PC-9 (cell line): ENCODE results near the gene TULP4. TPM values are rescaled to one million over a fixed set of nuclear protein-coding genes. Genes with fewer than 3 reads are reported as not detected.

Source experiments
- BruUV-seq: library from RNA; stranded (reverse); fragments of 400-500 nt; replicated peaks from 2 replicates; lab custom pipeline; 2021; lab: Mats Ljungman, UMichigan
- CTCF ChIA-PET: fragments of 300-600 bp; sonication (Branson Sonifier 250); formaldehyde crosslinking; loops from one replicate; lab custom pipeline; 2022; ENCODE audit warnings: antibody characterized with exemption; lab: Charles Lee
- POLR2A ChIA-PET: fragments of 300-600 bp; sonication (Branson Sonifier 250); formaldehyde crosslinking; loops from one replicate; lab custom pipeline; 2022; ENCODE audit warnings: antibody characterized with exemption; ENCODE audit not compliant: unreplicated experiment; lab: Charles Lee
- DNase-seq, 2 experiments: peaks; one replicate each; pipeline versions ENCODE4 v3.0.0 to v3.0.0-alpha.2; 2015 to 2022; ENCODE audit warnings: mixed read lengths in 1 of 2
- H2AFZ ChIP-seq: fragments of 200-600 bp; sonication (generic); 2 replicates; pipeline ENCODE4 v1.8.1; 2017; ENCODE audit warnings: antibody characterized with exemption
- H3F3A ChIP-seq: fragments of 200-600 bp; sonication (generic); 2 replicates; pipeline ENCODE4 v1.8.1; 2017; ENCODE audit warnings: antibody characterized with exemption, mild to moderate bottlenecking, low read depth; ENCODE audit not compliant: insufficient read depth
- H3K27ac ChIP-seq: fragments of 200-600 bp; sonication (generic); 2 replicates; pipeline ENCODE4 v1.6.1; 2016; ENCODE audit warnings: mixed run types
- H3K27me3 ChIP-seq: fragments of 200-600 bp; sonication (generic); 2 replicates; pipeline ENCODE4 v1.6.1; 2016; ENCODE audit warnings: low read depth, mixed run types; ENCODE audit not compliant: insufficient read depth
- H3K36me3 ChIP-seq: fragments of 200-600 bp; sonication (generic); 2 replicates; pipeline ENCODE4 v1.6.1; 2016; ENCODE audit warnings: low read depth, mixed run types
- H3K4me1 ChIP-seq: fragments of 200-600 bp; sonication (generic); replicated peaks from 2 replicates; pipeline ENCODE4 v1.6.1; 2016; ENCODE audit warnings: mixed run types; ENCODE audit not compliant: insufficient read depth
- H3K4me2 ChIP-seq: fragments of 200-600 bp; sonication (generic); 2 replicates; pipeline ENCODE4 v1.6.1; 2017; ENCODE audit warnings: mixed run types
- H3K4me3 ChIP-seq: fragments of 200-600 bp; sonication (generic); 2 replicates; pipeline ENCODE4 v1.6.1; 2016; ENCODE audit warnings: mixed run types
- H3K79me2 ChIP-seq: fragments of 200-600 bp; sonication (generic); 2 replicates; pipeline ENCODE4 v1.6.1; 2017; ENCODE audit warnings: low read depth, mixed run types
- H3K9me2 ChIP-seq: fragments of 200-600 bp; sonication (generic); 2 replicates; pipeline ENCODE4 v1.8.1; 2017; ENCODE audit warnings: mild to moderate bottlenecking; ENCODE audit not compliant: insufficient read depth
- H3K9me3 ChIP-seq: fragments of 200-600 bp; sonication (generic); 2 replicates; pipeline ENCODE4 v1.8.1; 2016; ENCODE audit warnings: low read depth; ENCODE audit not compliant: insufficient read depth
- H4K20me1 ChIP-seq: fragments of 200-600 bp; sonication (generic); 2 replicates; pipeline ENCODE4 v1.8.1; 2017; ENCODE audit not compliant: insufficient read depth
- CTCF ChIP-seq: fragments of 200-600 bp; sonication (generic); conservative IDR thresholded peaks from 2 replicates; pipeline ENCODE4 v1.6.1; 2017; ENCODE audit warnings: mixed run types, antibody characterized with exemption, mild to moderate bottlenecking, moderate library complexity
- EZH2 ChIP-seq: fragments of 200-600 bp; sonication (generic); IDR thresholded peaks from 2 replicates; pipeline ENCODE4 v1.8.0; 2017; ENCODE audit warnings: antibody characterized with exemption, low read depth
- intact Hi-C: fragments of 100-400 bp; cut with micrococcal nuclease; formaldehyde crosslinking; loops from one replicate; pipeline ENCODE4 v1.10.0; 2022; ENCODE audit not compliant: unreplicated experiment
- total RNA-seq: library from RNA; stranded (reverse); gene quantifications from 2 replicates; pipeline ENCODE4 v1.2.3, GENCODE V29; 2021

Gene TULP4
- total RNA-seq, 1 experiment from 2014 or later: 34.0 TPM

DNA sequence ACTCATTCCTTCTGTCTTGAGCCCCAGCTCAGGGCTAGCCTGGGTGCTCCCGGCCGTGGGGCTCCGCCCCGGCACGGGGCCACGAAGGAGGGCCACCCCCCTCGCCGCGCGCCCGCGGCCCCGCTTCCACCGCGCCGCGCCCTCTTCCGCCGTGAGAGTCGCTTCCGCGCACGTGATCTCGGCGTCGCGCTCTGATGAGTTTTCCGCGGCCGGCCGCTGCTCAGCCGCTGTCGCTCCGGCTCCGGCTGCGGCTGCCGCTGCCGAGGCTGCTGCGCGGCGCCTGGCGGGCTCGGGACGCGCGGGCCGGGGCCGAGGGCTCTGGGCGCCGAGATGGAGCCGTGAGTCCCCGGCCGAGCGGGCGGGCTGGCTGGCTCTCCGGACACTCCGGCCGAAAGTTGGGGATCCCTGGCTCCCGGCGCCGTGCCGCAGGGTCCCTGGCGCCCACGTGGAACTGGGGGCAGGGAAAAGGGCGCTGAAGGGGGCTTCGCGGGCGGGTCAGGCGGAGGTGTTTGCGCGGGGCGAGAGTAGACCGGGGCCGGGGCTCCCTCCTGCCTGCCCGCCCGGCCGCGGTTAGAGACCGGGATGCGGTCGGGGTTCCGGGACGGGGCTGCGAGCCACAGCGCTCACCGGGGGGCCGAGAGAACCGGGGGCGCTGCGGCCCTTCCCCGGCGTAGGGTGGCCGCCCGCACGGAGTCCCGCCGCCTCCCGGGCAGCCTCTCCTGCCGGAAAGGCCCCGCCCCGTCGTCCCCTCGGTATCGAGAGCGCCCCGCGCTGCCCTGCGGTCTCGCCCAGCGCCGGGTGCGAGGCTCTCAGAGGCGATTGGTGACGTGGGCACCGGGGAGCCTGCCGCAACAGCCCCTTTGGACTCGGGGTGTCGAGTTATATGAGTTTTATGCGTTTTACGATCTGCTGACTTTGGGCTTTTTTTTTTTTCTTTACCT is 247.9 kb downstream of the TULP4 start, which contains the start of gene TMEM181:
Gene TMEM181, plus strand, starts transcription at position 197 of the 941 bp plus-strand sequence. Its CDS starts 134 bp downstream, at position 331.
- peak within 1 kb of the TSS; percentile 86 for H3K4me3 ChIP-seq
- peaks cover 16% of the 10 kb centered on the region; the same call in 1 of the 2 replicates for H3F3A ChIP-seq
- peak within 1 kb of the TSS; percentile 71 for H3K27ac ChIP-seq
- peak within 1 kb of the TSS; percentile 98 for H2AFZ ChIP-seq
- H3K4me1 ChIP-seq: peaks cover 35% of the 10 kb centered on the region
- CTCF ChIA-PET: no interaction called here
- BruUV-seq: no TSS peak
- no peaks in the 10 kb centered on the region for H3K9me3 ChIP-seq
- POLR2A ChIA-PET: no interaction called here
- peak; percentile 49 to 66 for DNase-seq
- peaks cover 51% of the 10 kb centered on the region for H3K79me2 ChIP-seq
- no peaks in the 10 kb centered on the region for H3K9me2 ChIP-seq
- no peaks in the 10 kb centered on the region for H3K27me3 ChIP-seq
- TF ChIP-seq CTCF (no peak), EZH2 (no peak)
- peaks cover 23% of the 10 kb centered on the region for H4K20me1 ChIP-seq
- intact Hi-C loops: loop anchor here (5.0 kb wide), 1 partner anchor 328 kb away; no protein-coding TSS in a partner anchor
- 0 out of 2 replicates have a peak, but pooled peaks cover 3% of the 10 kb centered on the region for H3K36me3 ChIP-seq
- peak within 1 kb of the TSS; percentile 77 for H3K4me2 ChIP-seq

- Histone ChIP-seq H3K79me2 (peaks cover 58% of the 10 kb centered on the region), H3K27me3 (no peaks in the 10 kb centered on the region), H3K9me2 (no peaks in the 10 kb centered on the region), H3K4me2 (peak overlapping the region; percentile 77), H3F3A (peaks cover 16% of the 10 kb centered on the region; the same call in 1 of the 2 replicates), H3K9me3 (no peaks in the 10 kb centered on the region), H3K27ac (peak overlapping the region; percentile 71), H3K36me3 (0 out of 2 replicates have a peak, but pooled peaks cover 3% of the 10 kb centered on the region), H3K4me1 (peaks cover 35% of the 10 kb centered on the region), H3K4me3 (peak overlapping the region; percentile 86), H4K20me1 (peaks cover 30% of the 10 kb centered on the region), H2AFZ (peak overlapping the region; percentile 85)
- ChIA-PET CTCF (no interaction called here), POLR2A (no interaction called here)
- TSS peak; percentile 33 for BruUV-seq
- no peak for TF ChIP-seq EZH2
- TF ChIP-seq CTCF: no peak
- peak in 1 of 2 experiments; percentile 8 for DNase-seq
- intact Hi-C loops: loop anchor here (5.0 kb wide), 1 partner anchor 329 kb away; no protein-coding TSS in a partner anchor
Measured at GRCh38 chr6:158560836-158561320, 248.6 kb downstream of the TULP4 start.

Other genes with a start within 250 kb of the TULP4 start
- gene SERAC1, start 144.2 kb upstream of the TULP4 start, total RNA-seq: 4.1 and 4.9 TPM in 2 replicates
- gene GTF2H5, start 144.1 kb upstream of the TULP4 start, total RNA-seq: 25.3 and 25.9 TPM in 2 replicates
- gene TMEM181, start 247.6 kb downstream of the TULP4 start, total RNA-seq: 14.9 and 18.7 TPM in 2 replicates